CD14-positive monocyte (primary cell): Measurements from ENCODE around the gene INPP5B. TPM values are rescaled to one million over a fixed set of nuclear protein-coding genes. Genes with fewer than 3 reads are reported as not detected.

ENCODE experiments used
- DNase-seq, 3 donors: peaks; one replicate each; pipeline ENCODE4 v3.0.0-alpha.2; 2011 to 2022
- H2AFZ ChIP-seq: 2 replicates; pipeline ENCODE4 v1.6.0; 2012; ENCODE audit warnings: mild to moderate bottlenecking, low read depth, low read length, inconsistent platforms; ENCODE audit not compliant: insufficient read depth, poor library complexity, severe bottlenecking
- H3K27ac ChIP-seq, 2 donors: 1 replicate in 1 of 2; 2 replicates in 1 of 2; pipeline ENCODE4 v1.5.1; 2012 to 2013; ENCODE audit warnings: low read length in 2 of 2, control low read depth in 1 of 2, inconsistent platforms in 1 of 2, low read depth in 1 of 2, mild to moderate bottlenecking in 1 of 2
- H3K27me3 ChIP-seq, 2 donors: one replicate each; pipeline versions ENCODE4 v1.6.0 to v1.6.1; 2011 to 2013; ENCODE audit warnings: low read length in 2 of 2; ENCODE audit not compliant: control insufficient read depth in 2 of 2, insufficient read depth in 2 of 2
- H3K36me3 ChIP-seq, 2 donors: replicated peaks in 1 of 2; 1 replicate in 1 of 2; 2 replicates in 1 of 2; pipeline versions ENCODE4 v1.5.1 to v1.6.1; 2012 to 2013; ENCODE audit warnings: low read length in 2 of 2, control low read depth in 1 of 2, inconsistent platforms in 1 of 2, mild to moderate bottlenecking in 1 of 2; ENCODE audit not compliant: insufficient read depth in 2 of 2, control insufficient read depth in 1 of 2
- H3K4me1 ChIP-seq, 2 donors: 1 replicate in 1 of 2; 2 replicates in 1 of 2; pipeline versions ENCODE4 v1.5.1 to v1.6.1; 2012 to 2013; ENCODE audit warnings: low read length in 2 of 2, control low read depth in 1 of 2, inconsistent platforms in 1 of 2, mild to moderate bottlenecking in 1 of 2, moderate library complexity in 1 of 2; ENCODE audit not compliant: insufficient read depth in 2 of 2, control insufficient read depth in 1 of 2
- H3K4me2 ChIP-seq: replicated peaks from 2 replicates; pipeline ENCODE3; 2012; ENCODE audit warnings: low read length, moderate library complexity, mild to moderate bottlenecking; ENCODE audit not compliant: poor library complexity, severe bottlenecking; ENCODE audit errors: extremely low read depth
- H3K4me3 ChIP-seq, 3 experiments: fragments of 200-600 bp in 1 of 3; sonication (generic) in 1 of 3; replicated peaks in 1 of 3; 1 replicate in 2 of 3; 2 replicates in 1 of 3; pipeline ENCODE4 v1.5.1; 2011 to 2013; ENCODE audit warnings: low read length in 3 of 3, mild to moderate bottlenecking in 3 of 3, control low read depth in 2 of 3, low read depth in 2 of 3, inconsistent platforms in 1 of 3, moderate library complexity in 1 of 3
- H3K79me2 ChIP-seq: 2 replicates; pipeline ENCODE4 v1.6.0; 2012; ENCODE audit warnings: mild to moderate bottlenecking, control low read depth, inconsistent platforms, low read length, moderate library complexity; ENCODE audit not compliant: insufficient read depth
- H3K9ac ChIP-seq: 2 replicates; pipeline ENCODE4 v1.6.0; 2017; ENCODE audit warnings: low read length, mild to moderate bottlenecking; ENCODE audit not compliant: insufficient read depth, poor library complexity, severe bottlenecking
- H3K9me3 ChIP-seq, 2 donors: replicated peaks in 1 of 2; 1 replicate in 1 of 2; 2 replicates in 1 of 2; pipeline versions ENCODE4 v1.5.1 to v1.6.1; 2012 to 2013; ENCODE audit warnings: low read length in 2 of 2, control low read depth in 1 of 2; ENCODE audit not compliant: control insufficient read depth in 1 of 2, insufficient read depth in 1 of 2
- H4K20me1 ChIP-seq: 2 replicates; pipeline ENCODE4 v1.6.0; 2012; ENCODE audit warnings: mild to moderate bottlenecking, low read length, control low read depth, moderate library complexity; ENCODE audit not compliant: insufficient read depth
- H3K27ac Mint-ChIP-seq, 7 donors: one replicate each; pipeline ENCODE4 v1.8.0; 2020; ENCODE audit warnings: mild to moderate bottlenecking in 7 of 7, mixed read lengths in 7 of 7, moderate library complexity in 6 of 7, inconsistent platforms in 2 of 7
- H3K27me3 Mint-ChIP-seq, 3 donors: one replicate each; pipeline ENCODE4 v1.8.0; 2021 to 2022; ENCODE audit warnings: low read depth in 3 of 3, mild to moderate bottlenecking in 3 of 3, mixed read lengths in 3 of 3, moderate library complexity in 3 of 3, inconsistent platforms in 1 of 3
- H3K36me3 Mint-ChIP-seq, 2 donors: one replicate each; pipeline ENCODE4 v1.8.0; 2020; ENCODE audit warnings: mixed read lengths in 2 of 2, inconsistent platforms in 1 of 2, mild to moderate bottlenecking in 1 of 2
- H3K4me1 Mint-ChIP-seq: one replicate; pipeline ENCODE4 v1.8.0; 2020; ENCODE audit warnings: mild to moderate bottlenecking, mixed read lengths
- H3K4me3 Mint-ChIP-seq, 2 donors: one replicate each; pipeline ENCODE4 v1.8.0; 2020; ENCODE audit warnings: mild to moderate bottlenecking in 2 of 2, mixed read lengths in 2 of 2, moderate library complexity in 1 of 2
- H3K9me3 Mint-ChIP-seq, 7 donors: one replicate each; pipeline ENCODE4 v1.8.0; 2020 to 2022; ENCODE audit warnings: mixed read lengths in 7 of 7, mild to moderate bottlenecking in 6 of 7, moderate library complexity in 6 of 7, inconsistent platforms in 2 of 7
- WGBS: methylation state at CpG from one replicate; pipeline ENCODE4 v1.1.5; 2013; ENCODE audit warnings: missing lambda C conversion rate; ENCODE audit not compliant: insufficient coverage; 5-methylcytosine and 5-hydroxymethylcytosine counted together
- intact Hi-C, 2 donors: fragments of 100-400 bp; cut with micrococcal nuclease; formaldehyde crosslinking; loops; one replicate each; pipeline versions ENCODE4 v1.15.0 to v1.15.1; 2023
- polyA plus RNA-seq, 3 donors: library from polyadenylated mRNA; depleted of rRNA in 1 of 3; unstranded in 2 of 3; stranded (reverse) in 1 of 3; fragments of 300-500 nt in 2 of 3; fragments of >200 nt in 1 of 3; fragmentation: Illumina TruSeq in 2 of 3; gene quantifications; 1 replicate in 2 of 3; 2 replicates in 1 of 3; pipeline ENCODE4 v1.2.3, GENCODE V29; 2012 to 2021
- TF ChIP-seq, protein P1 (sequence below): fragments of 200-600 bp; IDR thresholded peaks from one replicate; pipeline ENCODE4 v1.8.0; 2022; ENCODE audit warnings: antibody characterized with exemption, mild to moderate bottlenecking

INPP5B gene
- polyA plus RNA-seq, 3 donors, result 3.0 to 13.1 (median 5.8) TPM

DNA sequence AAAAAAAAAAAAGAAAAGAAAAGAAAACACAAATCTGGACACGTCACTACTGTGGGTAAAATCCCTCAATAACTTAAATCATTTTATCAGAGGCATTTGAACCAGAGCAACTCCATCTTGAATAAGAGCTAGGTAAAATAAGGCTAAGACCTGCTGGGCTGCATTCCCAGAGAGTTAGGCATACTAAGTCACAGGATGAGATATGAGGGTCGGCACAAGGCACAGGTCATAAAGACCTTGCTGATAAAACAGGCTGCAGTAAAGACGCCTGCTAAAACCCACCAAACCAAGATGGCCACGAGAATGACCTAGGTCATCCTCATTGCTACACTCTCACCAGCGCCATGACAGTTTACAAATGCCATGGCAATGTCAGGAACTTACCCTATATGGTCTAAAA is 43.9 kb downstream of the INPP5B start:
- TF ChIP-seq, protein P1, sequence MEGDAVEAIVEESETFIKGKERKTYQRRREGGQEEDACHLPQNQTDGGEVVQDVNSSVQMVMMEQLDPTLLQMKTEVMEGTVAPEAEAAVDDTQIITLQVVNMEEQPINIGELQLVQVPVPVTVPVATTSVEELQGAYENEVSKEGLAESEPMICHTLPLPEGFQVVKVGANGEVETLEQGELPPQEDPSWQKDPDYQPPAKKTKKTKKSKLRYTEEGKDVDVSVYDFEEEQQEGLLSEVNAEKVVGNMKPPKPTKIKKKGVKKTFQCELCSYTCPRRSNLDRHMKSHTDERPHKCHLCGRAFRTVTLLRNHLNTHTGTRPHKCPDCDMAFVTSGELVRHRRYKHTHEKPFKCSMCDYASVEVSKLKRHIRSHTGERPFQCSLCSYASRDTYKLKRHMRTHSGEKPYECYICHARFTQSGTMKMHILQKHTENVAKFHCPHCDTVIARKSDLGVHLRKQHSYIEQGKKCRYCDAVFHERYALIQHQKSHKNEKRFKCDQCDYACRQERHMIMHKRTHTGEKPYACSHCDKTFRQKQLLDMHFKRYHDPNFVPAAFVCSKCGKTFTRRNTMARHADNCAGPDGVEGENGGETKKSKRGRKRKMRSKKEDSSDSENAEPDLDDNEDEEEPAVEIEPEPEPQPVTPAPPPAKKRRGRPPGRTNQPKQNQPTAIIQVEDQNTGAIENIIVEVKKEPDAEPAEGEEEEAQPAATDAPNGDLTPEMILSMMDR, result no peak
- Histone ChIP-seq H3K4me2 (no peak overlapping the region), H3K9me3 (peaks cover 0 to 6% of the 10 kb centered on the region in 2 donors), H3K4me3 (no peak overlapping the region), H4K20me1 (peaks cover 10% of the 10 kb centered on the region), H3K27ac (no peak overlapping the region), H2AFZ (no peak overlapping the region), H3K9ac (no peak overlapping the region), H3K27me3 (no peaks in the 10 kb centered on the region), H3K4me1 (peaks cover 13 to 14% of the 10 kb centered on the region in 2 donors), H3K79me2 (peaks cover 15% of the 10 kb centered on the region), H3K36me3 (peaks cover 0 to 17% of the 10 kb centered on the region in 2 donors)
- H3K36me3 Mint-ChIP-seq, result peaks cover 18 to 44% of the 10 kb centered on the region in 2 donors
- H3K27me3 Mint-ChIP-seq, result peaks cover 0 to 4% (median 3%) of the 10 kb centered on the region in 3 donors
- intact Hi-C loops, result no loop called here
- no peak overlapping the region for H3K4me3 Mint-ChIP-seq
- peaks cover 13% of the 10 kb centered on the region for H3K4me1 Mint-ChIP-seq
- DNase-seq, result no peak
- H3K9me3 Mint-ChIP-seq, result peaks cover 0 to 13% (median 4%) of the 10 kb centered on the region in 7 donors
- H3K27ac Mint-ChIP-seq, result peak overlapping the region in 1 of 7 donors; percentile 46
- no CpG with 5 or more reads among the region's 5 CpGs for WGBS

DNA sequence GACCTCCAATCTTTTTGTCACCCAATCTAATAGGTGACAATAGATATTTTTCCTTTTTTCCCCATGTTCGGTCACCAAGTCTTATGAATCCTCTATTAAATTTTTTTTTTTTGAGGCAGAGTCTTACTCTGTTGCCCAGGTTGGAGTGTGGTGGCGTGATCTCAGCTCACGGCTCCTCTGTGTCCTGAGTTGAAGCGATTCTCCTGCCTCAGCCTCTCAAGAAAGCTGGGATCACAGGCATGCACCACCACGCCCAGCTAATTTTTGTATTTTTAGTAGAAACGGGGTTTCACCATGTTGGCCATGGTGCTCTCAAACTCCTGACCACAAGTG is 45.0 kb downstream of the INPP5B start:
- TF ChIP-seq, protein P1, result no peak
- peaks cover 0 to 3% of the 10 kb centered on the region in 2 donors for H3K9me3 ChIP-seq
- no peaks in the 10 kb centered on the region for H3K27me3 ChIP-seq
- H3K36me3 ChIP-seq, result peaks cover 0 to 9% of the 10 kb centered on the region in 2 donors
- no peak for DNase-seq
- Mint-ChIP-seq H3K9me3 (peaks cover 0 to 6% (median 0%) of the 10 kb centered on the region in 7 donors), H3K4me1 (peaks cover 13% of the 10 kb centered on the region), H3K27me3 (peaks cover 0 to 4% (median 3%) of the 10 kb centered on the region in 3 donors), H3K36me3 (peaks cover 15 to 37% of the 10 kb centered on the region in 2 donors), H3K27ac (peak overlapping the region; percentile 73 to 92 (median 84)), H3K4me3 (peak overlapping the region in 1 of 2 donors; percentile 32)
- 85% methylated on average over 4 of the region's 6 CpGs for WGBS
- no peak overlapping the region for H3K4me3 ChIP-seq
- H3K79me2 ChIP-seq, result peaks cover 11% of the 10 kb centered on the region
- peak overlapping the region; percentile 2 for H3K9ac ChIP-seq
- peaks cover 13 to 14% of the 10 kb centered on the region in 2 donors for H3K4me1 ChIP-seq
- H4K20me1 ChIP-seq, result peaks cover 10% of the 10 kb centered on the region
- no peak overlapping the region for H3K4me2 ChIP-seq
- intact Hi-C loops, result no loop called here
- H3K27ac ChIP-seq, result peak overlapping the region; percentile 14 to 63
- H2AFZ ChIP-seq, result no peak overlapping the region
